Fibroblast of villous mesenchyme (primary cell): Measurements from ENCODE around the gene STAB1. TPM values are rescaled to one million over a fixed set of nuclear protein-coding genes. Genes with fewer than 3 reads are reported as not detected.

Experiments used
- DNase-seq: peaks from one replicate; pipeline ENCODE4 v3.0.0-alpha.2; 2010; ENCODE audit warnings: low read depth
- H3K4me3 ChIP-seq: 2 replicates; pipeline ENCODE4 v1.5.1; 2011; ENCODE audit warnings: low read depth, mild to moderate bottlenecking, low read length
- total RNA-seq: library from RNA; depleted of rRNA; stranded (reverse); fragments of >200 nt; gene quantifications from 2 replicates; pipeline ENCODE4 v1.2.3, GENCODE V29; 2012
- TF ChIP-seq, protein P1 (sequence below): IDR thresholded peaks from 2 replicates; pipeline ENCODE4 v1.5.1; 2012; ENCODE audit warnings: low read depth, mild to moderate bottlenecking, low read length; ENCODE audit not compliant: insufficient read depth

Gene STAB1
- total RNA-seq, 1 donor, result 0.43 TPM

DNA sequence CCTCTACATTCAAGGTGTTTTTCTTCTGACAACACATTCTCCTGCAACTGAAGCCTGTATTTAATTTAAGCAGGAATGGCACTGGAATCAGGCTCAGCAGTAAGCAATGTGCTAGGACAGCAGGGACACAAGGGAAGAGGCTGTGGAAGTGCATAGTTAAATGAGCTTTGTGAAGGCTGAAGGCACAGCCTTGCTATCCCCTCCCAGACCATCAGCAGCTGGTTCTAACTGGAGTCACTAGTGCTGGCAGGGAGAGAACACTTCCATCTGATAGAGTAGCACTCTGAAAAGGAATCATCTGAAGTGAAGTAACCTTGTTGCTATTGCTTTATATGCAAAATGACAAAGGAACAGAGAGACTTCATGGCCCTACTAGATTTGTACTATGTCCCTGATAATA lies 56.0 kb downstream of the STAB1 start:
- DNase-seq, result no peak
- TF ChIP-seq, protein P1, sequence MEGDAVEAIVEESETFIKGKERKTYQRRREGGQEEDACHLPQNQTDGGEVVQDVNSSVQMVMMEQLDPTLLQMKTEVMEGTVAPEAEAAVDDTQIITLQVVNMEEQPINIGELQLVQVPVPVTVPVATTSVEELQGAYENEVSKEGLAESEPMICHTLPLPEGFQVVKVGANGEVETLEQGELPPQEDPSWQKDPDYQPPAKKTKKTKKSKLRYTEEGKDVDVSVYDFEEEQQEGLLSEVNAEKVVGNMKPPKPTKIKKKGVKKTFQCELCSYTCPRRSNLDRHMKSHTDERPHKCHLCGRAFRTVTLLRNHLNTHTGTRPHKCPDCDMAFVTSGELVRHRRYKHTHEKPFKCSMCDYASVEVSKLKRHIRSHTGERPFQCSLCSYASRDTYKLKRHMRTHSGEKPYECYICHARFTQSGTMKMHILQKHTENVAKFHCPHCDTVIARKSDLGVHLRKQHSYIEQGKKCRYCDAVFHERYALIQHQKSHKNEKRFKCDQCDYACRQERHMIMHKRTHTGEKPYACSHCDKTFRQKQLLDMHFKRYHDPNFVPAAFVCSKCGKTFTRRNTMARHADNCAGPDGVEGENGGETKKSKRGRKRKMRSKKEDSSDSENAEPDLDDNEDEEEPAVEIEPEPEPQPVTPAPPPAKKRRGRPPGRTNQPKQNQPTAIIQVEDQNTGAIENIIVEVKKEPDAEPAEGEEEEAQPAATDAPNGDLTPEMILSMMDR, result no peak
- no peak overlapping the region for H3K4me3 ChIP-seq

DNA sequence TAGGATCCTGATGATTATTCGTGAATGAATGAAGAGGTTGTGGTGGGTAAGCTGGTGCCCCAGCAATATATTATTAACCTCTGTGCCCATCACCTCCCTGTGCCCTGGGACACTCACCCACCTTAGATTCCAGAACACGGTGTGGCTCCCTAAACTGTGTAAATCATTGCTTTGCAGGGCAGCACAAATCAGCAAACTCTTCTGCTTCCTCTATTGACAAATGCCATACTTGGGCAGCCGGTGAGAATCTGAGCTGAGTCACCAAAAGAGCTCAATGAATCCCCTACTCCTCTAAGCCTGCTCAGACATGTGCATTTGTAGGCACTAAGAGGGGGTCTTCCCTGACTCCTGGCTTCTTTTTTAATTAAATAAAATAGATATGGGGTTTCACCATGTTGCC lies 57.0 kb downstream of the STAB1 start:
- no peak for DNase-seq
- TF ChIP-seq, protein P1, result no peak

DNA sequence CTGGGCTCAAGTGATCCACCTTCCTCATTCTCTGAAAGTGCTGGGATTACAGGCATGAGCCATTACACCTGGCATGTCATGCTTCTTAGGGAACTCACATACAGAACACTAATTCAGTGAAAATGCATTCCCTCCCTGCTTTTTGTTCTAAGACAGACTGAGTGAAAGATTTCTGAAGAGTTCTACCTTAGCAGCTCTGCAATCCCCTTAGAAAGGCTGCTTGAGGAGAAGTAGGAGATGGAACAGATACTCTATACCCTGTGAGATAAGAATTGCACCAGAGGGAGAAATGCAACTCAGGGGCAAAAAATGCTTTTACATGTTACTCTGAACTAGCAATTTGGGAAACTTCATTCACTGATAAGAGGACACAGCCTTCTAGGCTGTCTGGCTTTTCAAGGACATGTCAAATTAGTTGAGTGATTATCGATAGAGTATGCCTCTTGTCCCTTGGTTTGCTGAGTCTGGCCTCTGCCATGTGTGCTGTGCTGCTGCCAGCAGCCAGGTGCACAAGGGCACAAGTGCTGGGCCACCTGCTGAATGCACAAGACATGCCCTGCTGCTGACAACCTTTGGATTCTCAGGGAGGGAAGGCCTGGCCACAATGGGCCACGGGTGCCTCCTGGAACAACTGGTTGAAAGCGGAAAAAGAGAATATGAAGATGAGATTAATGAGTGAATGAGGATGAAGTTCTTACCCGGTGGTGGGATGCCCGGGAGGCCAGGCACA lies 59.1 kb downstream of the STAB1 start:
- no peak overlapping the region for H3K4me3 ChIP-seq
- TF ChIP-seq, protein P1, result no peak
- no peak for DNase-seq

More for the DNA sequence above, 57.0 kb downstream of the STAB1 start:
- H3K4me3 ChIP-seq, result no peak overlapping the region

DNA sequence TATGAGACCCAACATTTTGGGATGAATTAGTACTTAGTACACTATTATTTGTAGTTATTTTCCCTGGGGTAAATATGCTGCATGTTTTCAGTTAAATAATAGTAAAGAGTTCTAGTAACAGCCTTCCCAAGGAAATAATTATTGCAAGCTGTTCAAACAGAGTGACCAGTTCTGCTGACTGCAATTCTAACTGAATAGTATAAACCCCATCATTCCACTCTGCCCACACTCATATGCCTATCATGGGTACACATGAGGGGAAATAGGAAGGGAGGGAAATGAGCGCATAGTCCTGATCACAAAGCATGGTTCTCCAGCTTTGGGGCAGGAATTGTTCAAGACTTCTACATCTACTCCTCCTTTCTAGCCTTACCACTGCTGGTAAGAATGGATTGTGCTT lies 59.9 kb downstream of the STAB1 start:
- no peak for DNase-seq
- TF ChIP-seq, protein P1, result no peak
- H3K4me3 ChIP-seq, result no peak overlapping the region

DNA sequence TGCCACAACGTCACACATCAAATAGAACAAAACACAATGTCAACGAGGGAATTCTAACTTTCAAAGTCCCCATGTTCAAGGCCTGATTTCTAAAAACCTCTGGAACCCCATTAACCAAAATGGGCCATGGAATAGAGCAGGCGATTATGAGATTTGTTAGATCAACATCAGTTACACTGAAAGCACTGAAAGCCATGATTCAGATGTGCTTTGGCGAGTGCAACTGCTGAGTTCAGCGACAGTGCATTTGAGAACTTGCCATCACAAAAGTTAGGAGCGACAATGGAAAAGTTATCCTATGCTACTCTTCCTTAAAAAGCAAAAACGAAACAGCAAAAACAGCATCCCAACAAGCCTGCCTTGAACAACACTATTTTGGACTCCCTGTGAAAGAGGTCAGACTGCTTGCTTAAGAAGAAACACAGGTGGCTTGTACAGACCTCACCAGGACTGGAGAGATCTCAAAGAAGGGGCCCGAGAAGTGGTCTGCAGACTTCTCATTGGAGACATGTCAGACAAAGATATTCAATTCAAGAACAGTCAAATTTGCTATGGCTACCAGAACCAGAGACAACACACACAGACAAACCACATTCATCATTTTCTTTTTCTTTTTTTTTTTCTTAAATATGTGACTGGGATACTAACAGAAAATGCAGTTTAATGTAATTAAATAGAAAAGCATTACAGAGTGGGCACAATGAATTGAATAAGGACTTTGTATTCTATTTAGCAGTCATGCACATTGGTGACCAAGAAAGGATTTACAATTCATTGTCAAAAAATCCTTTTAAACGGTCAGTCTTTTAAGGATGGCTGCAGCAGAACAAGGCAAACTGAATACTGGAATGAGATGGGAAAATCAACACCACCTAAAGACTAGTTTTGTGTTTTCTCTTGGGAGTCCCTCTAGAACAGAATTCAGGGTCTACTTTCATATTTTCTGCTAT lies 62.1 kb downstream of the STAB1 start:
- TF ChIP-seq, protein P1, result no peak
- no peak for DNase-seq
- no peak overlapping the region for H3K4me3 ChIP-seq

DNA sequence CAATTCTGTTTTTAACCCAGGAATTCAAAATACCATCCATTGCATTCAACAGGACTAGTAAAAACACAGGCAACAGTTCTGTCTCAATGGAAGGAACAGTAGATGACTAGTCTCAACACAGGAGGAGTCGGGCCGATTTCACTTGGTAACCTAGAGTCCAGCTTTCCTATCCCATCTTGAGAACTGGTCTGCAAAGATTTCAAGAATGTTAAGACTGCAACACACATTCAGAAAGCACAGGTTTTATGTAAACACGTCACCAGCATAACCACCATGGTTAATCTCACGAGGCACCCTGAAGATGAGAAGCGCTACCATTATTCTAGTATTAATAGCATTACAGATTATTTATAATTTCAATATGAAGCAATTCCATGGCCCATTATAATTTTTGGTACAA lies 63.3 kb downstream of the STAB1 start:
- TF ChIP-seq, protein P1, result no peak
- no peak for DNase-seq
- no peak overlapping the region for H3K4me3 ChIP-seq
